Cardiac fibroblast (primary cell): ENCODE results near the gene RPS6KB2.
"Not testable (repeated sequence)": the region's sequence is repeated elsewhere in the genome, so short reads cannot be mapped to it uniquely, and the experiment has no call there.

ENCODE experiments used
- DNase-seq, 2 donors: peaks; one replicate each; pipeline versions ENCODE4 v3.0.0 to v3.0.0-alpha.2; 2010; ENCODE audit warnings: low read depth in 2 of 2
- H3K4me3 ChIP-seq, 2 donors: replicated peaks in 1 of 2; 1 replicate in 1 of 2; 2 replicates in 1 of 2; pipeline ENCODE4 v1.5.1; 2011; ENCODE audit warnings: low read depth in 2 of 2, low read length in 2 of 2, mild to moderate bottlenecking in 2 of 2, moderate library complexity in 1 of 2
- CTCF ChIP-seq: IDR thresholded peaks from one replicate; pipeline ENCODE4 v1.5.1; 2011; ENCODE audit warnings: low read depth, mild to moderate bottlenecking, low read length, inconsistent platforms

RPS6KB2 gene

DNA sequence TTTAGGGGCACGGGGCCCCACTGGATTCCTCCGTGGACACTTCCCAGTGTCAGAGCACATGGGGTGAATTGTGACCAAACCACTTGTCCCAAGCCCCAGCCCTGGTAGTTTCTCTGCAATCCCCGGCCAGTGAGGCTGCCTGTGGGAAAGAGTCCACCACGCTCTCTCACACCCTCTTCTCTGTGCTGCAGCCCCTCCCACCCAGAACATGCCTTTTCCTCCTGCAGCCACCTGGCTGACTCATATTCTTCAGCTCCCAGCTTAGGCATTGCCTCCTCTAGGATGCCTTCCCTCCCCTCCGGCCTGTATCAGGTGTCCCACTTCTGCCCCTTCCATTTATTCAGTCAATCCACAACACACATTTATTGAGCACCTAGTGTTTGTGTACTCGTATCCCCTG lies 5.4 kb upstream of the RPS6KB2 start:
- DNase-seq, result no peak
- H3K4me3 ChIP-seq, result no peak overlapping the region
- TF ChIP-seq CTCF, result no peak

- no peak for TF ChIP-seq CTCF
- DNase-seq, result no peak
- H3K4me3 ChIP-seq, result no peak overlapping the region
Measured at GRCh38 chr11:67423466-67423865, 4.8 kb upstream of the RPS6KB2 start.

GRCh38 chr11:67423891-67424613 lies 4.2 kb upstream of the RPS6KB2 start:
- no peak for DNase-seq
- H3K4me3 ChIP-seq, result no peak overlapping the region
- TF ChIP-seq CTCF, result no peak

DNA sequence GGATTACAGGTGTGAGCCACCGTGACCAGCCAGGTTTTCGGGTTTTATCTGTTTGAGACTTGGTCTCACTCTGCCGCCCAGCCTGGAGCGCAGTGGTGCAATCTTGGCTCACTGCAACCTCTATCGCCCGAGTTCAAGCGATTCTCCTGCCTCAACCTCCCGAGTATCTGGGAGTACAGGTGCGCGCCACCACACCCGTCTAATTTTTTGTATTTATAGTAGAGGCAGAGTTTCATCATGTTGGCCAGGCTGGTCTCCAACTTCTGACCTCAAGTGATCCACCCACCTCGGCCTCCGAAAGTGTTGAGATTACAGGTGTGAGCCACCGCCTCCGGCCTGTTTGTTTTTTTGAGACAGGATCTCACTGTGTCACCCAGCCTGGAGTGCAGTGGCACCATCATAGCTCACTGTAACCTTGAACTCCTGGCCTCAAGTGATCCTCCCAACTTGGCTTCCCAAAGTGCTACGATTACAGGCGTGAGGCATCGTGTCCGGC lies 882 bp upstream of the RPS6KB2 start:
- not testable (repeated sequence) for DNase-seq
- peak overlapping the region; percentile 91 to 95 for H3K4me3 ChIP-seq

DNA sequence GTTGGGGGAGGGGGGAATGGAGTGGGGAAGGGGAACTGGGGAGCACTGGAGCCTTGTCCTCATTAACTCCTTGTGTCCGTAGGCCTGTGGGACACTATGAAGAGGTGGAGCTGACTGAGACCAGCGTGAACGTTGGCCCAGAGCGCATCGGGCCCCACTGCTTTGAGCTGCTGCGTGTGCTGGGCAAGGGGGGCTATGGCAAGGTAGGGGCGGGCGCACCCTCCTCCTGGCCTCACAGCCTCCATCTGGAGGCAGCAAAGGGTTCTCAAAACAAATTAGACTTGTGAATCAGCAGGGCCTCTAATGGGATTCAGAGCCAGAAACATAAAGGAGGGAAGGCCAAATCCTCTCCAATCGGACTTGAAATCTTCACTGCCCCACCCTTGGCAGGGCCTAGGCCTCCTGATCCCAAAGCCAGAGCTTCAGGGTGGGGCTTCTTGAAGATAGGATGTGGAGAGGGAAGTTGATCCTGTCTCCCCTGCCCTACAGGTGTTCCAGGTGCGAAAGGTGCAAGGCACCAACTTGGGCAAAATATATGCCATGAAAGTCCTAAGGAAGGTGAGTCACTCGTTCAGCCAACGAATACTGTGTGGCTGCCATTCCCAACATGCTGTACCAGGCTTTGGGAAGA lies 859 bp downstream of the RPS6KB2 start:
- TF ChIP-seq CTCF, result no peak
- no peak for DNase-seq
- peak overlapping the region; percentile 91 to 95 for H3K4me3 ChIP-seq

DNA sequence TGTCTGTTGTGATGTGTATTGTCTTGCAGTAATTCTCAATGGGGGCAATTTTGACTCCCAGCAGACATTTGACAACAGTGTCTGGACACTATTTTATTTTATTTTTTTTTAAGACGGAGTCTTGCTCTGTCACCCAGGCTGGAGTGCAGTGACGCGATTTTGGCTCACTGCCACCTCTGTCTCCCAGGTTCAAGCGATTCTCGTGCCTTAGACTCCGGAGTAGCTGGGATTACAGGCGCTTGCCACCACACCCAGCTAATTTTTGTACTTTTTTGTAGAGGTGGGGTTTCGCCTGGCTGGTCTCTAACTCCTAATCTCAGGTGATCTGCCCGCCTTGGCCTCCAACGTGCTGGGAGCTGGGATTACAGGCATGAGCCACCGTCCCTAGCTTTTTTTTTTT lies 1.4 kb downstream of the RPS6KB2 start:
- peak overlapping the region in 1 of 2 donors; percentile 95 for H3K4me3 ChIP-seq
- no peak for DNase-seq
- no peak for TF ChIP-seq CTCF

- TF ChIP-seq CTCF, result no peak
- H3K4me3 ChIP-seq, result no peak overlapping the region
- no peak for DNase-seq
Measured at GRCh38 chr11:67431346-67432249, 3.3 kb downstream of the RPS6KB2 start.
